Measurements from ENCODE around the gene PBX1.

DNA sequence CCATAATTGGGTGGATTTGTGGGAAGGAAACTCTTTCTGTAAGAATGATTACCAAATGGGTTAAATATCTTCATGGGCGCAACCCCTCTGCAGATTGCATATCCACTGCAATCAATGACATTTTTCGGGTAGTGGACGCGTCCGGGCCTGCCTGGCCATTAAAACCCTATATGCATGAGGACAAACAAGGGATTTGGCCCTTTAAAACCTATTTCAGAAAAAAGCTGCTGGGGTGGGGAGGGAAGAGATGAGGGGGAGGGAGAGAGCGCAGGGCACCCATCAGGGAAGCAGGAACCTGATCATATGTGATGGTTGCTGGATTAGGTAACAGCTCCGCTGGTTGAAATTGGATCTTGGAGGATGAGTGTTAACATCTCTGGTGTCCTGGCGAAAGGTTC, 228.8 kb downstream of the PBX1 start:
- TF ChIP-seq, protein P1, sequence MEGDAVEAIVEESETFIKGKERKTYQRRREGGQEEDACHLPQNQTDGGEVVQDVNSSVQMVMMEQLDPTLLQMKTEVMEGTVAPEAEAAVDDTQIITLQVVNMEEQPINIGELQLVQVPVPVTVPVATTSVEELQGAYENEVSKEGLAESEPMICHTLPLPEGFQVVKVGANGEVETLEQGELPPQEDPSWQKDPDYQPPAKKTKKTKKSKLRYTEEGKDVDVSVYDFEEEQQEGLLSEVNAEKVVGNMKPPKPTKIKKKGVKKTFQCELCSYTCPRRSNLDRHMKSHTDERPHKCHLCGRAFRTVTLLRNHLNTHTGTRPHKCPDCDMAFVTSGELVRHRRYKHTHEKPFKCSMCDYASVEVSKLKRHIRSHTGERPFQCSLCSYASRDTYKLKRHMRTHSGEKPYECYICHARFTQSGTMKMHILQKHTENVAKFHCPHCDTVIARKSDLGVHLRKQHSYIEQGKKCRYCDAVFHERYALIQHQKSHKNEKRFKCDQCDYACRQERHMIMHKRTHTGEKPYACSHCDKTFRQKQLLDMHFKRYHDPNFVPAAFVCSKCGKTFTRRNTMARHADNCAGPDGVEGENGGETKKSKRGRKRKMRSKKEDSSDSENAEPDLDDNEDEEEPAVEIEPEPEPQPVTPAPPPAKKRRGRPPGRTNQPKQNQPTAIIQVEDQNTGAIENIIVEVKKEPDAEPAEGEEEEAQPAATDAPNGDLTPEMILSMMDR (IDR thresholded peaks at IDR 0.05), result no peak
- TF ChIP-seq EP300 (IDR thresholded peaks at IDR 0.05), result no peak
- TF ChIP-seq POLR2A (IDR thresholded peaks at IDR 0.05), result no peak
- no peak for TF ChIP-seq POLR2AphosphoS5 (IDR thresholded peaks at IDR 0.05)
